GM21737 (cell line): ENCODE results near the gene SIRT3.
A peak's percentile ranks its signal among the peaks of the same experiment; 100 is the strongest.

Experiments used
- ATAC-seq: cut with Tn5 transposase; IDR thresholded peaks from one replicate; pipeline ENCODE4 v1.9.1; 2021; ENCODE audit warnings: mild to moderate bottlenecking, moderate library complexity; ENCODE audit not compliant: unreplicated experiment

Gene SIRT3

GRCh38 chr11:271319-271715 lies 35.2 kb upstream of the SIRT3 start:
- ATAC-seq = no peak

GRCh38 chr11:270451-271318 lies 34.5 kb upstream of the SIRT3 start:
- no peak for ATAC-seq

- ATAC-seq = peak; percentile 57
Measured at GRCh38 chr11:269146-269890, 33.2 kb upstream of the SIRT3 start.

GRCh38 chr11:268716-269145 lies 32.6 kb upstream of the SIRT3 start:
- ATAC-seq = peak; percentile 46

- ATAC-seq = no peak
Measured at GRCh38 chr11:267491-267994, 31.4 kb upstream of the SIRT3 start.

- ATAC-seq = no peak
Measured at GRCh38 chr11:266676-267439, 30.7 kb upstream of the SIRT3 start.

GRCh38 chr11:261624-262023 lies 25.5 kb upstream of the SIRT3 start:
- ATAC-seq = no peak

- no peak for ATAC-seq
Measured at GRCh38 chr11:259413-259812, 23.3 kb upstream of the SIRT3 start.

GRCh38 chr11:257766-258493 lies 21.8 kb upstream of the SIRT3 start:
- no peak for ATAC-seq

GRCh38 chr11:256952-257737 lies 21.0 kb upstream of the SIRT3 start:
- no peak for ATAC-seq

GRCh38 chr11:255816-256215 lies 19.7 kb upstream of the SIRT3 start:
- no peak for ATAC-seq

GRCh38 chr11:255176-255575 lies 19.0 kb upstream of the SIRT3 start:
- no peak for ATAC-seq

- no peak for ATAC-seq
Measured at GRCh38 chr11:253886-254270, 17.7 kb upstream of the SIRT3 start.

- ATAC-seq = no peak
Measured at GRCh38 chr11:253160-253885, 17.2 kb upstream of the SIRT3 start.

- ATAC-seq = no peak
Measured at GRCh38 chr11:252666-253065, 16.5 kb upstream of the SIRT3 start.

GRCh38 chr11:251550-251949 lies 15.4 kb upstream of the SIRT3 start:
- no peak for ATAC-seq

- no peak for ATAC-seq
Measured at GRCh38 chr11:250740-251299, 14.7 kb upstream of the SIRT3 start.

- no peak for ATAC-seq
Measured at GRCh38 chr11:250274-250673, 14.1 kb upstream of the SIRT3 start.

GRCh38 chr11:249062-249461 lies 12.9 kb upstream of the SIRT3 start:
- no peak for ATAC-seq
